H9 (cell line): ENCODE data around the gene TMEM141. TPM values are rescaled to one million over a fixed set of nuclear protein-coding genes. Genes with fewer than 3 reads are reported as not detected.

Experiments
- DNase-seq: peaks from one replicate; pipeline ENCODE4 v3.0.0-alpha.2; 2017
- H2AFZ ChIP-seq: one replicate; pipeline ENCODE4 v1.6.1; 2013; ENCODE audit warnings: mild to moderate bottlenecking, low read length, control low read depth, moderate library complexity
- H2AK5ac ChIP-seq: 2 replicates; pipeline ENCODE4 v1.6.1; 2013; ENCODE audit warnings: low read length, control low read depth, mixed read lengths; ENCODE audit not compliant: insufficient read length
- H2BK120ac ChIP-seq: one replicate; pipeline ENCODE4 v1.6.1; 2013; ENCODE audit warnings: low read depth, mild to moderate bottlenecking, low read length, control low read depth, inconsistent platforms; ENCODE audit not compliant: poor library complexity, severe bottlenecking
- H2BK12ac ChIP-seq: 2 replicates; pipeline ENCODE4 v1.6.1; 2013; ENCODE audit warnings: low read length, control low read depth, mixed read lengths, low read depth; ENCODE audit not compliant: insufficient read length
- H2BK15ac ChIP-seq: 2 replicates; pipeline ENCODE4 v1.6.1; 2013; ENCODE audit warnings: low read depth, low read length, control low read depth
- H2BK20ac ChIP-seq: one replicate; pipeline ENCODE4 v1.6.1; 2013; ENCODE audit warnings: low read depth, mild to moderate bottlenecking, low read length, control low read depth, inconsistent platforms; ENCODE audit not compliant: poor library complexity, severe bottlenecking
- H2BK5ac ChIP-seq: 2 replicates; pipeline ENCODE4 v1.6.1; 2013; ENCODE audit warnings: low read length, control low read depth, mixed read lengths; ENCODE audit not compliant: insufficient read length
- H3K14ac ChIP-seq: 2 replicates; pipeline ENCODE4 v1.6.1; 2013; ENCODE audit warnings: low read length, control low read depth; ENCODE audit not compliant: insufficient read depth
- H3K18ac ChIP-seq: 2 replicates; pipeline ENCODE4 v1.6.1; 2013; ENCODE audit warnings: low read depth, mild to moderate bottlenecking, mixed read lengths, low read length, control low read depth; ENCODE audit not compliant: insufficient read length
- H3K23ac ChIP-seq: 2 replicates; pipeline ENCODE4 v1.6.1; 2013; ENCODE audit warnings: low read length, control low read depth, mixed read lengths, low read depth; ENCODE audit not compliant: insufficient read length
- H3K23me2 ChIP-seq: 2 replicates; pipeline ENCODE4 v1.6.1; 2013; ENCODE audit warnings: low read depth, mild to moderate bottlenecking, mixed read lengths, low read length, control low read depth; ENCODE audit not compliant: insufficient read length, poor library complexity, severe bottlenecking
- H3K27ac ChIP-seq: 2 replicates; pipeline ENCODE4 v1.5.1; 2013; ENCODE audit warnings: low read length, control low read depth, mixed read lengths, low read depth; ENCODE audit not compliant: insufficient read length
- H3K27me3 ChIP-seq: 2 replicates; pipeline ENCODE4 v1.6.1; 2013; ENCODE audit warnings: low read length, control low read depth, inconsistent platforms; ENCODE audit not compliant: insufficient read depth
- H3K4ac ChIP-seq: 2 replicates; pipeline ENCODE4 v1.6.1; 2013; ENCODE audit warnings: low read depth, mild to moderate bottlenecking, control low read depth, inconsistent platforms, low read length, moderate library complexity
- H3K4me1 ChIP-seq: 2 replicates; pipeline ENCODE4 v1.6.1; 2013; ENCODE audit warnings: low read length, control low read depth, inconsistent platforms; ENCODE audit not compliant: insufficient read depth
- H3K4me2 ChIP-seq: 2 replicates; pipeline ENCODE4 v1.6.1; 2013; ENCODE audit warnings: low read length, control low read depth, mixed read lengths; ENCODE audit not compliant: insufficient read length, insufficient read depth
- H3K56ac ChIP-seq: 2 replicates; pipeline ENCODE4 v1.6.1; 2013; ENCODE audit warnings: low read depth, mild to moderate bottlenecking, mixed read lengths, low read length, control low read depth; ENCODE audit not compliant: insufficient read length
- H3K79me1 ChIP-seq: 2 replicates; pipeline ENCODE4 v1.6.1; 2013; ENCODE audit warnings: low read depth, mild to moderate bottlenecking, moderate library complexity, low read length, control low read depth, inconsistent platforms; ENCODE audit not compliant: insufficient read depth, poor library complexity, severe bottlenecking
- H3K79me2 ChIP-seq: 2 replicates; pipeline ENCODE4 v1.6.1; 2013; ENCODE audit warnings: low read length, control low read depth, inconsistent platforms; ENCODE audit not compliant: insufficient read depth
- H3K9ac ChIP-seq: 2 replicates; pipeline ENCODE4 v1.6.1; 2013; ENCODE audit warnings: low read length, control low read depth, mixed read lengths; ENCODE audit not compliant: insufficient read length; ENCODE audit errors: extremely low read depth
- H3K9me3 ChIP-seq: one replicate; pipeline ENCODE4 v1.6.1; 2013; ENCODE audit warnings: low read depth, low read length, inconsistent platforms; ENCODE audit not compliant: control insufficient read depth
- H3T11ph ChIP-seq: one replicate; pipeline ENCODE4 v1.6.1; 2013; ENCODE audit warnings: mild to moderate bottlenecking, low read length, control low read depth, inconsistent platforms
- H4K20me1 ChIP-seq: one replicate; pipeline ENCODE4 v1.6.1; 2013; ENCODE audit not compliant: control insufficient read depth, insufficient read length, insufficient read depth
- H4K5ac ChIP-seq: 2 replicates; pipeline ENCODE4 v1.6.1; 2013; ENCODE audit warnings: low read depth, mild to moderate bottlenecking, mixed read lengths, low read length, control low read depth; ENCODE audit not compliant: insufficient read length
- H4K8ac ChIP-seq: replicated peaks from 2 replicates; pipeline ENCODE4 v1.6.1; 2013; ENCODE audit warnings: low read length, control low read depth, mixed read lengths, low read depth; ENCODE audit not compliant: insufficient read length
- H4K91ac ChIP-seq: 2 replicates; pipeline ENCODE4 v1.6.1; 2013; ENCODE audit warnings: low read depth, mild to moderate bottlenecking, moderate library complexity, mixed read lengths, low read length, control low read depth; ENCODE audit not compliant: insufficient read length
- H3K27ac Mint-ChIP-seq, 3 experiments: 2 replicates in 2 of 3; 3 replicates in 1 of 3; pipeline ENCODE4 v1.8.0; 2020 to 2021; ENCODE audit warnings: mixed read lengths in 3 of 3, mild to moderate bottlenecking in 1 of 3, moderate library complexity in 1 of 3
- H3K27me3 Mint-ChIP-seq: 2 replicates; pipeline ENCODE4 v1.8.0; 2021; ENCODE audit warnings: low read depth, mild to moderate bottlenecking, moderate library complexity, mixed read lengths
- H3K36me3 Mint-ChIP-seq, 3 experiments: 2 replicates in 2 of 3; 3 replicates in 1 of 3; pipeline ENCODE4 v1.8.0; 2020 to 2021; ENCODE audit warnings: low read depth in 3 of 3, mixed read lengths in 3 of 3; ENCODE audit not compliant: insufficient read depth in 1 of 3
- H3K4me1 Mint-ChIP-seq, 2 experiments: 2 replicates each; pipeline ENCODE4 v1.8.0; 2020; ENCODE audit warnings: mixed read lengths in 2 of 2
- H3K4me3 Mint-ChIP-seq, 2 experiments: 2 replicates in 1 of 2; 3 replicates in 1 of 2; pipeline ENCODE4 v1.8.0; 2020 to 2021; ENCODE audit warnings: mild to moderate bottlenecking in 2 of 2, mixed read lengths in 2 of 2, moderate library complexity in 1 of 2
- H3K9me3 Mint-ChIP-seq, 2 experiments: 2 replicates in 1 of 2; 3 replicates in 1 of 2; pipeline ENCODE4 v1.8.0; 2020; ENCODE audit warnings: mild to moderate bottlenecking in 2 of 2, mixed read lengths in 2 of 2, moderate library complexity in 1 of 2
- CTCF ChIP-seq: fragments of 200-600 bp; sonication (generic); conservative IDR thresholded peaks from 3 replicates; pipeline ENCODE4 v1.8.0; 2021; ENCODE audit warnings: antibody characterized with exemption, mild to moderate bottlenecking
- WGBS: extraction: QIAGEN DNeasy Blood & Tissue Kit; methylation state at CpG from one replicate; pipeline ENCODE4 v1.1.7; 2013; ENCODE audit warnings: missing lambda C conversion rate, low lambda C conversion rate, mixed read lengths; ENCODE audit not compliant: insufficient read length; ENCODE audit errors: extremely low coverage; 5-methylcytosine and 5-hydroxymethylcytosine counted together
- total RNA-seq: library from RNA; stranded (reverse); gene quantifications from 2 replicates; pipeline ENCODE4 v1.2.1, GENCODE V29; 2021

TMEM141 gene
- total RNA-seq, 1 experiment from 2014 or later: 55.2 TPM

- Histone ChIP-seq H4K5ac (no peak overlapping the region), H3K4ac (no peak overlapping the region), H4K20me1 (no peaks in the 10 kb centered on the region), H3K79me2 (no peaks in the 10 kb centered on the region), H2BK15ac (no peak overlapping the region), H4K91ac (no peak overlapping the region), H3K9me3 (no peaks in the 10 kb centered on the region), H2BK20ac (no peak overlapping the region), H3K18ac (no peak overlapping the region), H2BK120ac (no peak overlapping the region), H2AFZ (no peak overlapping the region), H3K23ac (no peak overlapping the region), H3K27ac (no peak overlapping the region), H3K56ac (no peak overlapping the region), H3K9ac (no peak overlapping the region), H3K14ac (no peak overlapping the region), H3K27me3 (no peaks in the 10 kb centered on the region; the same call in 1 of the 2 replicates), H4K8ac (no peak overlapping the region), H3K4me1 (no peaks in the 10 kb centered on the region), H3T11ph (no peak overlapping the region), H2BK5ac (no peak overlapping the region), H3K23me2 (no peaks in the 10 kb centered on the region), H3K79me1 (no peaks in the 10 kb centered on the region), H2AK5ac (no peak overlapping the region), H2BK12ac (no peak overlapping the region), H3K4me2 (no peak overlapping the region)
- H3K27me3 Mint-ChIP-seq: peaks cover 48% of the 10 kb centered on the region
- TF ChIP-seq CTCF: no peak
- H3K36me3 Mint-ChIP-seq: peaks cover 7 to 12% (median 11%) of the 10 kb centered on the region in 3 experiments
- peaks cover 24 to 26% of the 10 kb centered on the region in 2 experiments for H3K9me3 Mint-ChIP-seq
- H3K4me1 Mint-ChIP-seq: peaks cover 3% of the 10 kb centered on the region in 2 experiments
- no CpG with 5 or more reads among the region's 6 CpGs for whole genome bisulfite sequencing
- DNase-seq: no peak
- H3K4me3 Mint-ChIP-seq: no peak overlapping the region
- H3K27ac Mint-ChIP-seq: no peak overlapping the region; a peak in 1 of 7 replicates
Measured at GRCh38 chr9:136775191-136775590, 16.0 kb upstream of the TMEM141 start.
